Measurements from ENCODE around the gene HCFC2.

HCFC2 gene

GRCh38 chr12:104097954-104098353 lies 33.6 kb downstream of the HCFC2 start:
- H3K4me1 ChIP-seq (ENCODE audit: control insufficient read depth, insufficient read depth, low read length): no peaks in the 10 kb centered on the region

GRCh38 chr12:104105461-104105860 lies 41.1 kb downstream of the HCFC2 start:
- ChIA-PET POLR2A (interaction anchor here (0.7 kb wide), 3 partner anchors 32 to 196 kb away, joined by 3 to 4 read pairs (median 3); partner anchors contain the start of gene NFYB), CTCF (interaction anchor here (0.6 to 1.6 kb wide), 2 partner anchors 48 to 483 kb away, joined by 3 to 8 read pairs; no protein-coding TSS in a partner anchor)
- H3K36me3 ChIP-seq (ENCODE audit: control insufficient read depth in 2 of 2, insufficient read depth in 1 of 2, low read length in 2 of 2): peaks cover 7 to 29% of the 10 kb centered on the region in 2 experiments; a peak in 2 of 3 replicates
- H3K4me1 ChIP-seq (ENCODE audit: control insufficient read depth, insufficient read depth, low read length): no peaks in the 10 kb centered on the region
- no peak overlapping the region for H3K4me3 ChIP-seq (ENCODE audit: low read depth, low read length)
- TF ChIP-seq ZNF133 (tag by site-specific recombination; IDR thresholded peaks at IDR 0.05) (no peak), ZNF664 (tag by site-specific recombination; IDR thresholded peaks at IDR 0.05) (no peak), ZNF24 (tag by site-specific recombination; IDR thresholded peaks at IDR 0.05) (no peak), ZNF416 (tag by site-specific recombination; IDR thresholded peaks at IDR 0.05) (no peak), PATZ1 (tag by site-specific recombination; IDR thresholded peaks at IDR 0.05) (no peak), ZNF785 (tag by site-specific recombination; IDR thresholded peaks at IDR 0.05) (no peak), ZSCAN4 (tag by site-specific recombination; IDR thresholded peaks at IDR 0.05) (no peak), ZNF18 (tag by site-specific recombination; IDR thresholded peaks at IDR 0.05) (no peak), ZNF366 (tag by site-specific recombination; conservative IDR thresholded peaks at IDR 0.05) (no peak), ZIC2 (tag by site-specific recombination; IDR thresholded peaks at IDR 0.05) (no peak), ZNF266 (tag by site-specific recombination; IDR thresholded peaks at IDR 0.05; ENCODE audit: low read depth) (no peak), ZNF473 (tag by site-specific recombination; IDR thresholded peaks at IDR 0.05) (no peak), GFI1B (tag by site-specific recombination; IDR thresholded peaks at IDR 0.05) (no peak)
- TF ChIP-seq, protein P1, sequence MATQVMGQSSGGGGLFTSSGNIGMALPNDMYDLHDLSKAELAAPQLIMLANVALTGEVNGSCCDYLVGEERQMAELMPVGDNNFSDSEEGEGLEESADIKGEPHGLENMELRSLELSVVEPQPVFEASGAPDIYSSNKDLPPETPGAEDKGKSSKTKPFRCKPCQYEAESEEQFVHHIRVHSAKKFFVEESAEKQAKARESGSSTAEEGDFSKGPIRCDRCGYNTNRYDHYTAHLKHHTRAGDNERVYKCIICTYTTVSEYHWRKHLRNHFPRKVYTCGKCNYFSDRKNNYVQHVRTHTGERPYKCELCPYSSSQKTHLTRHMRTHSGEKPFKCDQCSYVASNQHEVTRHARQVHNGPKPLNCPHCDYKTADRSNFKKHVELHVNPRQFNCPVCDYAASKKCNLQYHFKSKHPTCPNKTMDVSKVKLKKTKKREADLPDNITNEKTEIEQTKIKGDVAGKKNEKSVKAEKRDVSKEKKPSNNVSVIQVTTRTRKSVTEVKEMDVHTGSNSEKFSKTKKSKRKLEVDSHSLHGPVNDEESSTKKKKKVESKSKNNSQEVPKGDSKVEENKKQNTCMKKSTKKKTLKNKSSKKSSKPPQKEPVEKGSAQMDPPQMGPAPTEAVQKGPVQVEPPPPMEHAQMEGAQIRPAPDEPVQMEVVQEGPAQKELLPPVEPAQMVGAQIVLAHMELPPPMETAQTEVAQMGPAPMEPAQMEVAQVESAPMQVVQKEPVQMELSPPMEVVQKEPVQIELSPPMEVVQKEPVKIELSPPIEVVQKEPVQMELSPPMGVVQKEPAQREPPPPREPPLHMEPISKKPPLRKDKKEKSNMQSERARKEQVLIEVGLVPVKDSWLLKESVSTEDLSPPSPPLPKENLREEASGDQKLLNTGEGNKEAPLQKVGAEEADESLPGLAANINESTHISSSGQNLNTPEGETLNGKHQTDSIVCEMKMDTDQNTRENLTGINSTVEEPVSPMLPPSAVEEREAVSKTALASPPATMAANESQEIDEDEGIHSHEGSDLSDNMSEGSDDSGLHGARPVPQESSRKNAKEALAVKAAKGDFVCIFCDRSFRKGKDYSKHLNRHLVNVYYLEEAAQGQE (tag by site-specific recombination; IDR thresholded peaks at IDR 0.05): no peak
- TF ChIP-seq, protein P2, sequence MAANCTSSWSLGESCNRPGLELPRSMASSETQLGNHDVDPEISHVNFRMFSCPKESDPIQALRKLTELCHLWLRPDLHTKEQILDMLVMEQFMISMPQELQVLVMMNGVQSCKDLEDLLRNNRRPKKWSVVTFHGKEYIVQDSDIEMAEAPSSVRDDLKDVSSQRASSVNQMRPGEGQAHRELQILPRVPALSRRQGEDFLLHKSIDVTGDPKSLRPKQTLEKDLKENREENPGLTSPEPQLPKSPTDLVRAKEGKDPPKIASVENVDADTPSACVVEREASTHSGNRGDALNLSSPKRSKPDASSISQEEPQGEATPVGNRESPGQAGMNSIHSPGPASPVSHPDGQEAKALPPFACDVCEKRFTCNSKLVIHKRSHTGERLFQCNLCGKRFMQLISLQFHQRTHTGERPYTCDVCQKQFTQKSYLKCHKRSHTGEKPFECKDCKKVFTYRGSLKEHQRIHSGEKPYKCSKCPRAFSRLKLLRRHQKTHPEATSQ (tag by site-specific recombination; IDR thresholded peaks at IDR 0.05): no peak
- no peaks in the 10 kb centered on the region for H3K9me3 ChIP-seq (ENCODE audit: control insufficient read depth, insufficient read depth, low read depth, low read length)
- H3K27ac ChIP-seq (ENCODE audit: extremely low read depth, low read depth, low read length): no peak overlapping the region

More at GRCh38 chr12:104097954-104098353, 33.6 kb downstream of the HCFC2 start:
- Histone ChIP-seq H3K4me3 (ENCODE audit: low read depth, low read length) (no peak overlapping the region), H3K27ac (ENCODE audit: extremely low read depth, low read depth, low read length) (no peak overlapping the region), H3K36me3 (ENCODE audit: control insufficient read depth in 2 of 2, insufficient read depth in 1 of 2, low read length in 2 of 2) (peaks cover 41 to 78% of the 10 kb centered on the region in 2 experiments), H3K9me3 (ENCODE audit: control insufficient read depth, insufficient read depth, low read depth, low read length) (no peaks in the 10 kb centered on the region)
- ChIA-PET CTCF (interaction anchor here (0.6 to 5.5 kb wide), 4 partner anchors 12 to 209 kb away, joined by 3 to 36 read pairs (median 4); no protein-coding TSS in a partner anchor), POLR2A (interaction anchor here (0.6 kb wide), 1 partner anchor 130 kb away, joined by 3 read pairs; no protein-coding TSS in a partner anchor)
- no peak for TF ChIP-seq PATZ1 (tag by site-specific recombination; IDR thresholded peaks at IDR 0.05)
- no peak for TF ChIP-seq ZNF140 (tag by site-specific recombination; IDR thresholded peaks at IDR 0.05)
- TF ChIP-seq OSR2 (tag by site-specific recombination; IDR thresholded peaks at IDR 0.05): no peak
